Bronchial epithelial cell (primary cell): ENCODE measurements around the gene RTN4RL1. TPM values are rescaled to one million over a fixed set of nuclear protein-coding genes. Genes with fewer than 3 reads are reported as not detected.

Experiments
- DNase-seq: peaks from one replicate; pipeline ENCODE4 v3.0.0-alpha.2; 2010; ENCODE audit warnings: low read depth
- FAIRE-seq: peaks from 2 replicates; lab custom pipeline; 2011; peaks lifted over from hg19 to GRCh38; lab: Jason Lieb, UNC
- H3K27me3 ChIP-seq: 2 replicates; pipeline ENCODE4 v1.5.1; 2011; ENCODE audit warnings: low read length; ENCODE audit not compliant: control insufficient read depth, insufficient read depth
- H3K36me3 ChIP-seq: 2 replicates; pipeline ENCODE4 v1.5.1; 2011; ENCODE audit warnings: low read length; ENCODE audit not compliant: control insufficient read depth, insufficient read depth
- H3K4me3 ChIP-seq: 2 replicates; pipeline ENCODE4 v1.5.1; 2011; ENCODE audit warnings: mild to moderate bottlenecking, low read depth, low read length, control low read depth
- CTCF ChIP-seq: IDR thresholded peaks from 2 replicates; pipeline ENCODE4 v1.5.1; 2011; ENCODE audit warnings: mild to moderate bottlenecking, moderate library complexity, low read length, control low read depth, inconsistent platforms; ENCODE audit not compliant: insufficient read depth, severe bottlenecking
- total RNA-seq: library from RNA; depleted of rRNA; stranded (reverse); fragments of >200 nt; gene quantifications from 2 replicates; pipeline ENCODE4 v1.2.1, GENCODE V29; 2014

The RTN4RL1 gene
- total RNA-seq, 1 donor from 2014 or later, result 0.26 TPM

DNA sequence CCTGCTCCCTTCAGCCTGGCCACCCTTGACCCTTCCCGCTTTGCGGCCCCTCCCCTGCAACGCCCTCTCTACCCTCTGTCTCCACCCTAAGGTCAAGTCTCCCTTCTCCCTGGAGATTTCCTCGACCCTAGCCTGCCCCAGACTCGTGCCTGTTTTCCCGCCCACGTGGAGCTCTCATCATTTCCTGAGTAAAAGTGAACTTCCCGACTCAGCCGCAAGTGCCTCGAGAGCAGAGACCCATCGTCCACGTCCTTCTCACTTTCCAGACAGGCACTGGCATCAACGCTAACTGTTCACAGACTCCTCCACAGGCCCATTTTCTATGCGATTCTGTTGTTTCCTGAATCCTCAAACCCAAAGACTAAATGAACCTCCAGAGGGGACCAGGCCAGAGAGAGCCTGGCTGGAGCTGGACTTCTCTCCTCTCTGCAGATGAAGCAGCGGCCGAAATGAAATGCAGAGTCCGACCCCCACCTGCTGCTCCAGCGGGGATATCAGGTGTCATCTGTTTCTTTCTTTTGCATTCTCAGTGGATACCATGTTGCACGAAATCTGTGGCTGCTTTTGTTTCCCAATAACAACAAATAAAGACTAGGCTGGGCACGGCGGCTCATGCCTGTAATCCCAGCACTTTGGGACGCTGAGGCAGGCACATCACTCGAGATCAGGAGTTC is 52.5 kb downstream of the RTN4RL1 start:
- Histone ChIP-seq H3K27me3 (peaks cover 2% of the 10 kb centered on the region), H3K4me3 (no peak overlapping the region), H3K36me3 (no peaks in the 10 kb centered on the region)
- FAIRE-seq (no peak), DNase-seq (no peak)
- TF ChIP-seq CTCF, result no peak

DNA sequence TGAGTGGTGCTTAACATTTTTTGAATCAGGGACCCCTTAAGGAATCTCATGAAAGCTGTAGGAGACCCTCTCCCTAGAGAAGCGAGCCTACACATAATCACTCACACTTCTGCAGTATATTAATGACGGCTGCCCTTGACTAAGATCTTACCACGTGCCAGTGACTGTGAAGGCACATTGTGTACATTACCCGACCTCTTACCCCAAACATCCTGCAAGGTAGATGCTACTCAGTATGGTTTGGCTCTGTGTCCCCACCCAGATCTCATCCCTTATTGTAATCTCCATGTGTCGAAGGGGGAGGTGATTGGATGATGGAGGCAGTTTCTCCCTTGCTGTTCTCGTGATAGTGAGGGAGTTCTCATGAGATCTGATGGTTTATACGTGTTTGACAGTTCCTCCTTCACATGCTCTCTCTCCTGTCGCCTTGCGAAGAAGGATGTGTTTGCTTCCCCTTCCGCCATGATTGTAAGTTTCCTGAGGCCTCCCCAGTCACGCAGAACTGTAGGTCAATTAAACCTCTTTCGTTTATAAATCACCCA is 54.2 kb downstream of the RTN4RL1 start:
- TF ChIP-seq CTCF, result no peak
- DNase-seq (no peak), FAIRE-seq (peak; percentile 62)
- Histone ChIP-seq H3K36me3 (no peaks in the 10 kb centered on the region), H3K4me3 (no peak overlapping the region), H3K27me3 (peaks cover 2% of the 10 kb centered on the region)

DNA sequence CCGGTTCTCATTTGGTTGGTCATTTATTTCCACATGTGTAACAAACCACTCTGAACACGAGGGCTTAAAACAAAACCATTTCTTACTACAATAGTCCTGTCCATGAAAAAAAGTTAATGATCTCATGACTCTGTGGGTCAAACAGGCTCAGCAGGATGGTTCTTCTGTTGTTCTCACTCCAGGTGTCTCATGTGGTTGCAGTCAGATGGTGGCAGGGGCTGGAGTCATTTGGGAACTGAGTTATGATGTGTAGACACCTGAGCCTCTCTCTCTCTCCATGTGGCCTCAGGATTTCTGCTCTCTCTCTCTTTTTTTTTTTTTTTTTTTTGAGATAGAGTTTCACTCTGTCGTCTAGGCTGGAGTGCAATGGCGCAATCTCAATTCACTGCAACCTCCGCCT is 55.4 kb downstream of the RTN4RL1 start:
- no peaks in the 10 kb centered on the region for H3K36me3 ChIP-seq
- no peak overlapping the region for H3K4me3 ChIP-seq
- no peak for TF ChIP-seq CTCF
- DNase-seq (no peak), FAIRE-seq (no peak)
- peaks cover 2% of the 10 kb centered on the region for H3K27me3 ChIP-seq

DNA sequence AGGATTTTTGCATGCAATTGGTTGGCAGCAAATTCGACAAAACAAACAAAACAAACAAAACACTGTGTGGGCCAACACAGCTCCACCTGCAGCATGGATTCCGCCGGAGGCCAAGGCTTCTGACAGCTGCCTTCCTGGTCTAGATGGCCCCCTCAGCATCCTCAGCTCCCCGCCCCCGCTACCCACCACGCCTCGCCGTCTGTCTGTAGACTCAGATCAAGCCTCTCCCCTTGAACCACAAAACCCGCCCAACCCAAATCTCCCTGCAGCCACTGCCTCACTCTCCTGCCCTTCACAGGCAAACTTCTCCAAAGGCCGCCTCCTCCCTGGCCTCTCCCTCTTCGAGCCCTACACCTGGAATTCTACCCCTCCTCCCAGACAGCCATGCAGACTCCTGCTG is 57.9 kb downstream of the RTN4RL1 start:
- FAIRE-seq, result no peak
- Histone ChIP-seq H3K27me3 (peaks cover 2% of the 10 kb centered on the region), H3K4me3 (no peak overlapping the region), H3K36me3 (no peaks in the 10 kb centered on the region)
- TF ChIP-seq CTCF, result no peak
- DNase-seq, result peak; percentile 13

GRCh38 chr17:1966274-1967086 is 58.7 kb downstream of the RTN4RL1 start:
- no peak for FAIRE-seq
- DNase-seq, result no peak
- no peaks in the 10 kb centered on the region for H3K36me3 ChIP-seq
- no peak overlapping the region for H3K4me3 ChIP-seq
- no peak for TF ChIP-seq CTCF
- H3K27me3 ChIP-seq, result peaks cover 2% of the 10 kb centered on the region
